ENCODE data around the gene ORAI2. TPM values are rescaled to one million over a fixed set of nuclear protein-coding genes. Genes with fewer than 3 reads are reported as not detected.

ORAI2 gene
- total and polyA plus RNA-seq, 2 donors (not counting 3 experiments of a cell fraction or from before 2014, with no cell fraction given), result 84.1 to 99.1 TPM

- POLR2A ChIA-PET, result no interaction called here
These were observed 42.5 kb upstream of the ORAI2 start for GRCh38 chr7:102390697-102391484.

More at GRCh38 chr7:102390697-102391484, 42.5 kb upstream of the ORAI2 start:
- H3K9me1 ChIP-seq (replicated peaks; ENCODE audit: control insufficient read depth, extremely low read depth, insufficient read depth, low read length), result no peaks in the 10 kb centered on the region
- peaks cover 6% of the 10 kb centered on the region for H3K4me1 ChIP-seq (ENCODE audit: control insufficient read depth, extremely low read depth, insufficient read depth, low read length)
- no peak overlapping the region for H3K27ac ChIP-seq (ENCODE audit: insufficient read depth, low read depth, low read length)
- H3K4me3 ChIP-seq (replicated peaks in 1 of 3; ENCODE audit: insufficient read depth in 1 of 3, low read depth in 1 of 3, low read length in 3 of 3), result no peak overlapping the region
- H2AFZ ChIP-seq (ENCODE audit: low read depth, low read length), result no peak overlapping the region
- H3K9me3 ChIP-seq (replicated peaks; ENCODE audit: control insufficient read depth, insufficient read depth, low read length), result no peaks in the 10 kb centered on the region
- peaks cover 0 to 10% of the 10 kb centered on the region in 2 experiments for H3K36me3 ChIP-seq (ENCODE audit: control insufficient read depth in 2 of 2, extremely low read depth in 1 of 2, insufficient read depth in 2 of 2, low read length in 2 of 2)
- no peak overlapping the region for H3K9ac ChIP-seq (replicated peaks; ENCODE audit: extremely low read depth, insufficient read depth, low read length)
- dilution Hi-C loops (cut with MboI; ENCODE audit: extremely low pct_ligation_motif_present, low sequenced_read_pairs) (no loop called here), intact Hi-C loops (cut with micrococcal nuclease) (loop anchor here (1.0 to 10.0 kb wide), 3 partner anchors 90 to 706 kb away; no protein-coding TSS in a partner anchor)
- TF ChIP-seq POLR2A (IDR thresholded peaks at IDR 0.05; ENCODE audit: low read depth, low read length), result no peak
- TF ChIP-seq JUN (IDR thresholded peaks at IDR 0.05; ENCODE audit: borderline replicate concordance, insufficient read depth, insufficient read length, low read depth), result no peak
- TF ChIP-seq MAX (IDR thresholded peaks at IDR 0.05; ENCODE audit: insufficient read depth, insufficient read length), result no peak
- TF ChIP-seq POLR2AphosphoS5 (IDR thresholded peaks at IDR 0.05; ENCODE audit: insufficient read depth, low read depth, low read length), result no peak
- TF ChIP-seq MYC (IDR thresholded peaks at IDR 0.05; ENCODE audit: low read depth, low read length), result no peak
- peak; percentile 90 to 97 for TF ChIP-seq CTCF (IDR thresholded peaks at IDR 0.05; ENCODE audit: extremely low read depth in 1 of 2, insufficient read depth in 1 of 2, low read depth in 1 of 2, low read length in 2 of 2)
- no peak for TF ChIP-seq FOS (IDR thresholded peaks at IDR 0.05; ENCODE audit: borderline replicate concordance, insufficient read depth, low read length)
- no peak for TF ChIP-seq GATA2 (IDR thresholded peaks at IDR 0.05; ENCODE audit: insufficient read depth, insufficient read length, low read depth, low read length)
- H4K20me1 ChIP-seq (replicated peaks; ENCODE audit: control insufficient read depth, extremely low read depth, insufficient read depth, low read length), result no peaks in the 10 kb centered on the region
- DNase-seq (ENCODE audit: low read depth, low spot score), result peak; percentile 73
- H3K27me3 ChIP-seq (ENCODE audit: control insufficient read depth in 2 of 2, insufficient read depth in 2 of 2, low read length in 2 of 2), result no peaks in the 10 kb centered on the region
- no peak overlapping the region for H3K4me2 ChIP-seq (ENCODE audit: insufficient read depth, low read length)
- CTCF ChIA-PET, result interaction anchor here (0.9 to 1.9 kb wide), 7 partner anchors 22 to 849 kb away, joined by 3 to 32 read pairs (median 4); no protein-coding TSS in a partner anchor
- no peaks in the 10 kb centered on the region for H3K79me2 ChIP-seq (ENCODE audit: control insufficient read depth, insufficient read depth, low read length)
- no TSS peak for BruUV-seq (replicated peaks)
- peak; percentile 63 for FAIRE-seq

Data from endothelial cell of umbilical vein (primary cell).